ENCODE data around the gene MPP3. TPM values are rescaled to one million over a fixed set of nuclear protein-coding genes. Genes with fewer than 3 reads are reported as not detected.

The MPP3 gene
- total and polyA plus RNA-seq, 2 donors (not counting 1 experiment from before 2014, with no cell fraction given): 0.16 TPM; not detected in 1

- no peaks in the 10 kb centered on the region for H3K79me2 ChIP-seq (ENCODE audit: control insufficient read depth, insufficient read depth, low read length)
- no peak overlapping the region for H3K4me2 ChIP-seq (replicated peaks; ENCODE audit: low read depth, low read length, poor library complexity, severe bottlenecking)
- Mint-ChIP-seq H3K27me3 (peaks cover 24% of the 10 kb centered on the region), H3K27ac (no peak overlapping the region), H3K4me1 (no peaks in the 10 kb centered on the region), H3K4me3 (no peak overlapping the region), H3K9me3 (ENCODE audit: insufficient read depth) (no peaks in the 10 kb centered on the region)
- no peak overlapping the region for H3K9ac ChIP-seq (ENCODE audit: low read length)
- no peak for DNase-seq
- H3K9me3 ChIP-seq (ENCODE audit: control extremely low read depth in 1 of 3, control insufficient read depth in 2 of 3, insufficient read depth in 1 of 3, low read length in 2 of 3): no peaks in the 10 kb centered on the region
- CTCF ChIA-PET: interaction anchor here (0.6 to 16.1 kb wide), 10 partner anchors 10 to 368 kb away, joined by 3 to 524 read pairs (median 4); partner anchors contain the start of gene DUSP3
- H3K27ac ChIP-seq (ENCODE audit: low read length in 2 of 2): no peak overlapping the region
- no peak for ATAC-seq (ENCODE audit: low read depth)
- no peak overlapping the region for H3K4me3 ChIP-seq (ENCODE audit: control extremely low read depth in 1 of 5, extremely low read depth in 1 of 5, insufficient read depth in 1 of 5, low read depth in 2 of 5, low read length in 4 of 5)
- intact Hi-C loops (cut with micrococcal nuclease): loop anchor here (1.0 kb wide), 1 partner anchor 184 kb away; no protein-coding TSS in a partner anchor
- WGBS (ENCODE audit: insufficient coverage): 93% methylated on average over 6 of the region's 7 CpGs
- no peak overlapping the region for H2AFZ ChIP-seq (ENCODE audit: insufficient read depth, low read depth, low read length, poor library complexity, severe bottlenecking)
- H4K20me1 ChIP-seq (ENCODE audit: control insufficient read depth, insufficient read depth, low read length, poor library complexity, severe bottlenecking): no peaks in the 10 kb centered on the region
- no peak for TF ChIP-seq EZH2 (IDR thresholded peaks at IDR 0.05; ENCODE audit: borderline replicate concordance, insufficient read depth, low read depth, low read length, poor library complexity, severe bottlenecking)
- TF ChIP-seq CTCF (IDR thresholded peaks at IDR 0.05): no peak
- POLR2A ChIA-PET: no interaction called here
- H3K36me3 ChIP-seq (replicated peaks in 1 of 2; ENCODE audit: control extremely low read depth in 1 of 2, control insufficient read depth in 1 of 2, extremely low read depth in 1 of 2, insufficient read depth in 2 of 2, low read length in 1 of 2): no peaks in the 10 kb centered on the region
- peaks cover 0 to 5% of the 10 kb centered on the region in 2 donors for H3K4me1 ChIP-seq (ENCODE audit: control insufficient read depth in 2 of 2, insufficient read depth in 2 of 2, low read length in 2 of 2)
- peaks cover 0 to 27% (median 6%) of the 10 kb centered on the region in 4 experiments for H3K27me3 ChIP-seq (replicated peaks in 1 of 4; ENCODE audit: control extremely low read depth in 1 of 4, control insufficient read depth in 3 of 4, insufficient read depth in 4 of 4, low read length in 3 of 4)
Measured at GRCh38 chr17:43759836-43760235, 73.1 kb downstream of the MPP3 start.

GRCh38 chr17:43758497-43759174 is 74.3 kb downstream of the MPP3 start, which contains the start of gene SOST:
Gene SOST (minus strand): TSS chr17:43758791. CDS start chr17:43758741, 50 bp downstream.
- no peak for TF ChIP-seq EZH2 (IDR thresholded peaks at IDR 0.05; ENCODE audit: borderline replicate concordance, insufficient read depth, low read depth, low read length, poor library complexity, severe bottlenecking)
- TF ChIP-seq CTCF (IDR thresholded peaks at IDR 0.05): no peak
- Histone ChIP-seq H3K27ac (ENCODE audit: low read length in 2 of 2) (no peak within 1 kb of the TSS), H3K27me3 (replicated peaks in 1 of 4; ENCODE audit: control extremely low read depth in 1 of 4, control insufficient read depth in 3 of 4, insufficient read depth in 4 of 4, low read length in 3 of 4) (peaks cover 0 to 33% (median 7%) of the 10 kb centered on the region in 4 experiments), H3K9me3 (ENCODE audit: control extremely low read depth in 1 of 3, control insufficient read depth in 2 of 3, insufficient read depth in 1 of 3, low read length in 2 of 3) (no peaks in the 10 kb centered on the region), H3K4me1 (ENCODE audit: control insufficient read depth in 2 of 2, insufficient read depth in 2 of 2, low read length in 2 of 2) (peaks cover 0 to 5% of the 10 kb centered on the region in 2 donors), H3K9ac (ENCODE audit: low read length) (no peak within 1 kb of the TSS), H2AFZ (ENCODE audit: insufficient read depth, low read depth, low read length, poor library complexity, severe bottlenecking) (no peak within 1 kb of the TSS), H3K36me3 (replicated peaks in 1 of 2; ENCODE audit: control extremely low read depth in 1 of 2, control insufficient read depth in 1 of 2, extremely low read depth in 1 of 2, insufficient read depth in 2 of 2, low read length in 1 of 2) (no peaks in the 10 kb centered on the region), H4K20me1 (ENCODE audit: control insufficient read depth, insufficient read depth, low read length, poor library complexity, severe bottlenecking) (no peaks in the 10 kb centered on the region), H3K79me2 (ENCODE audit: control insufficient read depth, insufficient read depth, low read length) (no peaks in the 10 kb centered on the region), H3K4me2 (replicated peaks; ENCODE audit: low read depth, low read length, poor library complexity, severe bottlenecking) (no peak within 1 kb of the TSS), H3K4me3 (ENCODE audit: control extremely low read depth in 1 of 5, extremely low read depth in 1 of 5, insufficient read depth in 1 of 5, low read depth in 2 of 5, low read length in 4 of 5) (no peak within 1 kb of the TSS)
- WGBS (ENCODE audit: insufficient coverage): 90% methylated on average over 23 of the region's 24 CpGs
- Mint-ChIP-seq H3K27me3 (peaks cover 34% of the 10 kb centered on the region), H3K4me1 (no peaks in the 10 kb centered on the region), H3K4me3 (no peak within 1 kb of the TSS), H3K9me3 (ENCODE audit: insufficient read depth) (no peaks in the 10 kb centered on the region), H3K27ac (no peak within 1 kb of the TSS)
- ChIA-PET CTCF (interaction anchor here (1.9 to 16.1 kb wide), 5 partner anchors 8 to 181 kb away, joined by 5 to 524 read pairs (median 19); no protein-coding TSS in a partner anchor), POLR2A (no interaction called here)
- intact Hi-C loops (cut with micrococcal nuclease): no loop called here
- no peak for ATAC-seq (ENCODE audit: low read depth)
- DNase-seq: no peak
